Stomach smooth muscle (tissue), 2 donors: Measurements from ENCODE around the gene RASGRP2.

Experiments used
- H3K27ac ChIP-seq: one replicate; pipeline ENCODE4 v1.7.0; 2013; ENCODE audit warnings: mild to moderate bottlenecking, low read length, inconsistent platforms
- H3K27me3 ChIP-seq, 2 donors: one replicate each; pipeline ENCODE4 v1.7.0; 2013; ENCODE audit warnings: low read length in 2 of 2; ENCODE audit not compliant: insufficient read depth in 2 of 2, control insufficient read depth in 1 of 2
- H3K36me3 ChIP-seq, 2 donors: one replicate each; pipeline ENCODE4 v1.7.0; 2013; ENCODE audit warnings: low read length in 2 of 2; ENCODE audit not compliant: control insufficient read depth in 2 of 2, insufficient read depth in 2 of 2
- H3K4me1 ChIP-seq: one replicate; pipeline ENCODE4 v1.7.0; 2013; ENCODE audit warnings: low read length; ENCODE audit not compliant: control insufficient read depth, insufficient read depth
- H3K4me3 ChIP-seq, 2 donors: one replicate each; pipeline ENCODE4 v1.7.0; 2013; ENCODE audit warnings: low read length in 2 of 2
- H3K9ac ChIP-seq, 2 donors: one replicate each; pipeline ENCODE4 v1.7.0; 2013; ENCODE audit warnings: low read length in 2 of 2, mild to moderate bottlenecking in 1 of 2
- H3K9me3 ChIP-seq, 2 donors: one replicate each; pipeline ENCODE4 v1.7.0; 2013; ENCODE audit warnings: low read length in 2 of 2; ENCODE audit not compliant: control insufficient read depth in 2 of 2
- donor health status: healthy.
- donor health status: Pancreatic carcinoma.

The RASGRP2 gene

GRCh38 chr11:64723117-64723906, 20.6 kb downstream of the RASGRP2 start, which contains the start of gene NRXN2:
Gene NRXN2, minus strand, starts transcription at chr11:64723197. Its CDS starts 9,498 bp downstream, at chr11:64713699.
- peaks cover 0 to 3% of the 10 kb centered on the region in 2 donors for H3K36me3 ChIP-seq
- H3K9ac ChIP-seq = peak within 1 kb of the TSS in 1 of 2 donors; percentile 59
- peaks cover 5% of the 10 kb centered on the region for H3K4me1 ChIP-seq
- peak within 1 kb of the TSS; percentile 64 to 74 for H3K4me3 ChIP-seq
- peaks cover 16 to 21% of the 10 kb centered on the region in 2 donors for H3K27me3 ChIP-seq
- H3K9me3 ChIP-seq = no peaks in the 10 kb centered on the region
- H3K27ac ChIP-seq = no peak within 1 kb of the TSS

- H3K9ac ChIP-seq = no peak overlapping the region
- H3K36me3 ChIP-seq = no peaks in the 10 kb centered on the region
- no peaks in the 10 kb centered on the region for H3K9me3 ChIP-seq
- H3K27ac ChIP-seq = no peak overlapping the region
- H3K4me3 ChIP-seq = no peak overlapping the region
- H3K27me3 ChIP-seq = peaks cover 25 to 30% of the 10 kb centered on the region in 2 donors
- H3K4me1 ChIP-seq = peaks cover 5% of the 10 kb centered on the region
These were observed 21.5 kb downstream of the RASGRP2 start for GRCh38 chr11:64722141-64723065.

- Histone ChIP-seq H3K27me3 (peaks cover 35 to 37% of the 10 kb centered on the region in 2 donors), H3K4me3 (no peak overlapping the region)
These were observed 22.6 kb downstream of the RASGRP2 start for GRCh38 chr11:64721359-64721699.

GRCh38 chr11:64720640-64721358, 23.1 kb downstream of the RASGRP2 start:
- H3K27me3 ChIP-seq = peaks cover 38 to 40% of the 10 kb centered on the region in 2 donors
- H3K9ac ChIP-seq = no peak overlapping the region
- H3K4me3 ChIP-seq = no peak overlapping the region
- no peaks in the 10 kb centered on the region for H3K36me3 ChIP-seq
- no peaks in the 10 kb centered on the region for H3K9me3 ChIP-seq
- H3K4me1 ChIP-seq = peaks cover 5% of the 10 kb centered on the region
- no peak overlapping the region for H3K27ac ChIP-seq

More at GRCh38 chr11:64721359-64721699, 22.6 kb downstream of the RASGRP2 start:
- H3K27ac ChIP-seq = no peak overlapping the region
- no peaks in the 10 kb centered on the region for H3K36me3 ChIP-seq
- no peaks in the 10 kb centered on the region for H3K9me3 ChIP-seq
- peaks cover 5% of the 10 kb centered on the region for H3K4me1 ChIP-seq
- H3K9ac ChIP-seq = no peak overlapping the region

- peaks cover 45 to 47% of the 10 kb centered on the region in 2 donors for H3K27me3 ChIP-seq
- no peak overlapping the region for H3K9ac ChIP-seq
- H3K36me3 ChIP-seq = no peaks in the 10 kb centered on the region
- H3K27ac ChIP-seq = no peak overlapping the region
- no peak overlapping the region for H3K4me3 ChIP-seq
- peaks cover 5% of the 10 kb centered on the region for H3K4me1 ChIP-seq
- H3K9me3 ChIP-seq = no peaks in the 10 kb centered on the region
These were observed 23.8 kb downstream of the RASGRP2 start for GRCh38 chr11:64720167-64720566.

GRCh38 chr11:64719406-64719805, 24.5 kb downstream of the RASGRP2 start:
- Histone ChIP-seq H3K27ac (no peak overlapping the region), H3K36me3 (no peaks in the 10 kb centered on the region), H3K9me3 (no peaks in the 10 kb centered on the region), H3K27me3 (peaks cover 52 to 54% of the 10 kb centered on the region in 2 donors), H3K4me1 (peaks cover 5% of the 10 kb centered on the region), H3K4me3 (no peak overlapping the region), H3K9ac (no peak overlapping the region)

- Histone ChIP-seq H3K9me3 (no peaks in the 10 kb centered on the region), H3K27me3 (peaks cover 58 to 61% of the 10 kb centered on the region in 2 donors), H3K27ac (no peak overlapping the region), H3K4me1 (peaks cover 8% of the 10 kb centered on the region), H3K4me3 (no peak overlapping the region), H3K9ac (no peak overlapping the region), H3K36me3 (no peaks in the 10 kb centered on the region)
These were observed 25.2 kb downstream of the RASGRP2 start for GRCh38 chr11:64718780-64719124.

GRCh38 chr11:64718084-64718779, 25.7 kb downstream of the RASGRP2 start:
- H3K36me3 ChIP-seq = no peaks in the 10 kb centered on the region
- no peak overlapping the region for H3K9ac ChIP-seq
- peaks cover 5% of the 10 kb centered on the region for H3K4me1 ChIP-seq
- no peaks in the 10 kb centered on the region for H3K9me3 ChIP-seq
- no peak overlapping the region for H3K4me3 ChIP-seq
- H3K27me3 ChIP-seq = peaks cover 58 to 66% of the 10 kb centered on the region in 2 donors
- H3K27ac ChIP-seq = no peak overlapping the region

- no peak overlapping the region for H3K4me3 ChIP-seq
- H3K27me3 ChIP-seq = peaks cover 59 to 73% of the 10 kb centered on the region in 2 donors
- H3K9me3 ChIP-seq = no peaks in the 10 kb centered on the region
- no peaks in the 10 kb centered on the region for H3K36me3 ChIP-seq
- no peak overlapping the region for H3K9ac ChIP-seq
- no peak overlapping the region for H3K27ac ChIP-seq
- peaks cover 4% of the 10 kb centered on the region for H3K4me1 ChIP-seq
These were observed 26.7 kb downstream of the RASGRP2 start for GRCh38 chr11:64717268-64717578.
